ENCODE results near the gene SLC6A19. TPM values are rescaled to one million over a fixed set of nuclear protein-coding genes. Genes with fewer than 3 reads are reported as not detected.

SLC6A19 gene
- total and polyA plus RNA-seq, 9 of the 15 experiments (the other 6 are each of a cell fraction or from before 2014, with no cell fraction given), result 0.03 to 1.6 (median 0.59) TPM

DNA sequence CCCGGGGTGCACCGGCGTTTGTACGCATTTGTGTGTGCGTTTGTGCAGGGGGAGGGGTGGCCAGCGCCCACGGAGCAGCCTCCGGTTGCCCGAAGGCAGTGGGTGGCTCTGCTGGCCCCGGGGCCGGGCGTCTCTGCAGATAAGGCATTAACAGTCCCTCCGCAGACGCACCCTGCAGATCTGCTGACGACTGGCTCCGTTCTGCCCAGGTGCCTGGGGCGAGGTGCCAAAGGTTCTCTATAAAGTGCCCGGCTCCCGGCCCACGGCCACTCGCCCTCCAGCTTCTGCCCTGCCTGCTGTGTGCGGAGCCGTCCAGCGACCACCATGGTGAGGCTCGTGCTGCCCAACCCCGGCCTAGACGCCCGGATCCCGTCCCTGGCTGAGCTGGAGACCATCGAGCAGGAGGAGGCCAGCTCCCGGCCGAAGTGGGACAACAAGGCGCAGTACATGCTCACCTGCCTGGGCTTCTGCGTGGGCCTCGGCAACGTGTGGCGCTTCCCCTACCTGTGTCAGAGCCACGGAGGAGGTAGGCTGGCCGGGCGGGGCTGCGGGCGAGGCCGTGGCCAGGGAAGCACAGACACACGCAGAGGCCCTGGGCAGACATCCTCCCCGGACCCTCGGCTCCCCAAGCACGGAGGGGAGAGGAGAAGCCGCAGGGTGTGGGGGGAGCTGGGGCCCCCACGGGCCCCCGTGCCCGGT is at the start of gene SLC6A19 (continued):
- TF ChIP-seq, protein P1, sequence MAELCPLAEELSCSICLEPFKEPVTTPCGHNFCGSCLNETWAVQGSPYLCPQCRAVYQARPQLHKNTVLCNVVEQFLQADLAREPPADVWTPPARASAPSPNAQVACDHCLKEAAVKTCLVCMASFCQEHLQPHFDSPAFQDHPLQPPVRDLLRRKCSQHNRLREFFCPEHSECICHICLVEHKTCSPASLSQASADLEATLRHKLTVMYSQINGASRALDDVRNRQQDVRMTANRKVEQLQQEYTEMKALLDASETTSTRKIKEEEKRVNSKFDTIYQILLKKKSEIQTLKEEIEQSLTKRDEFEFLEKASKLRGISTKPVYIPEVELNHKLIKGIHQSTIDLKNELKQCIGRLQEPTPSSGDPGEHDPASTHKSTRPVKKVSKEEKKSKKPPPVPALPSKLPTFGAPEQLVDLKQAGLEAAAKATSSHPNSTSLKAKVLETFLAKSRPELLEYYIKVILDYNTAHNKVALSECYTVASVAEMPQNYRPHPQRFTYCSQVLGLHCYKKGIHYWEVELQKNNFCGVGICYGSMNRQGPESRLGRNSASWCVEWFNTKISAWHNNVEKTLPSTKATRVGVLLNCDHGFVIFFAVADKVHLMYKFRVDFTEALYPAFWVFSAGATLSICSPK (IDR thresholded peaks at IDR 0.05; ENCODE audit: borderline replicate concordance), result no peak
- no peak for TF ChIP-seq GATA2 (CRISPR knock-in tag; IDR thresholded peaks at IDR 0.05)
- TF ChIP-seq, protein P2, sequence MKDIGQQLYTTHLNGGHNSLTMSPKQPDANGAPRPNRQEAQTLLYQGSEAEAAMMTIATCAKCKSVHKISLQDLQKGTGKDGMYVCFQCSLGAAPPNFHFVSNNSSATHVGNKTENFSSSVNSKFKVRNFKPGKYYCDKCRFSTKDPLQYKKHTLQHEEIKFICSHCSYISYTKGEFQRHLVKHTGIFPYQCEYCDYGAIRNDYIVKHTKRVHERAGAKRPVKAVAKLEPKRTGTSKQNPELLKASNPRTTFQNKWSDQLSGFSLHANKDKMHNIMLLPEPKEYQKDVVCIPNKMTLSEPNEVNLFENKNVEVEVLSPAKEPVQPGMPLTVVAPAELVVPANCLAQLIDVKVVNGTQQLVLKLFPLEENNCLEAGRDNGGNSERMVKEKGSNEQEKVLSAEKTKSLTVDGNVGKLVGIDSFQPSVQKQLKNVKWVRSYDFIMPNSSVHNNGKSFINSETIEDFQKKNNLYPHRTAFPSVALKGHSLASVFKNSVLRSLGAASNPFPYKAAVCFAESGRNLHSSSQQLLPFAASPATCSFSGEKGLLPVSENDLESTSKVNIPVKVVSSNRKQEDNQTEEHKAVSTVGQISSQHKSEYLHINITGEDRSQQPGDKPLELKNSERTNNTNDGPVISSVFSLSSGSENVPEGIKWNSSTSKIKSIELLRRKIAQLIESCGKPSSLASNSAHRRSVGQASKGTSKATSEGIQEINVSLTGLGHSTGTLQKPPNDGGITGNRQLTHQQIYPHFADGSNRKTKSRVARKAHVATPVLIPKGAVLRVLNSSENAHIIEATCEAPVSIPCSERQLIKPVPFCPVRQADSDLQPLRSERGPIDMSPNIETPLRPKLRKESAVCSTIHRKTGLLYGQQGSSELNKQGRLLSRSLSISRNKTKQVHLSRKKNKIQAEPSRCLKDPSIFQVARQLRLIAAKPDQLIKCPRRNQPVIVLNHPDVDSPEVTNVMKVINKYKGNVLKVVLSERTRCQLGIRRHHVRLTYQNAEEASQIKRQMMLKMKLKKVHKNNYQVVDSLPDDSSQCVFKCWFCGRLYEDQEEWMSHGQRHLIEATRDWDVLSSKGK (CRISPR knock-in tag; IDR thresholded peaks at IDR 0.05), result no peak
- no peak for TF ChIP-seq ESRRB (CRISPR knock-in tag; IDR thresholded peaks at IDR 0.05; ENCODE audit: borderline replicate concordance)
- no peak; the same call in 1 of the 2 replicates for TF ChIP-seq NCOR1 (IDR thresholded peaks at IDR 0.05)
- TF ChIP-seq, protein P3, sequence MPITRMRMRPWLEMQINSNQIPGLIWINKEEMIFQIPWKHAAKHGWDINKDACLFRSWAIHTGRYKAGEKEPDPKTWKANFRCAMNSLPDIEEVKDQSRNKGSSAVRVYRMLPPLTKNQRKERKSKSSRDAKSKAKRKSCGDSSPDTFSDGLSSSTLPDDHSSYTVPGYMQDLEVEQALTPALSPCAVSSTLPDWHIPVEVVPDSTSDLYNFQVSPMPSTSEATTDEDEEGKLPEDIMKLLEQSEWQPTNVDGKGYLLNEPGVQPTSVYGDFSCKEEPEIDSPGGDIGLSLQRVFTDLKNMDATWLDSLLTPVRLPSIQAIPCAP (CRISPR knock-in tag; IDR thresholded peaks at IDR 0.05; ENCODE audit: borderline replicate concordance), result no peak
- peak; percentile 52 for TF ChIP-seq CBFA2T3 (IDR thresholded peaks at IDR 0.05)
- no peak for TF ChIP-seq BRF1 (IDR thresholded peaks at IDR 0.05; ENCODE audit: borderline replicate concordance, extremely low read depth, insufficient read length)
- TF ChIP-seq TSC22D4 (tag; IDR thresholded peaks at IDR 0.05), result no peak
- TF ChIP-seq POLR2A (conservative IDR thresholded peaks at IDR 0.05), result no peak
- TF ChIP-seq, protein P4, sequence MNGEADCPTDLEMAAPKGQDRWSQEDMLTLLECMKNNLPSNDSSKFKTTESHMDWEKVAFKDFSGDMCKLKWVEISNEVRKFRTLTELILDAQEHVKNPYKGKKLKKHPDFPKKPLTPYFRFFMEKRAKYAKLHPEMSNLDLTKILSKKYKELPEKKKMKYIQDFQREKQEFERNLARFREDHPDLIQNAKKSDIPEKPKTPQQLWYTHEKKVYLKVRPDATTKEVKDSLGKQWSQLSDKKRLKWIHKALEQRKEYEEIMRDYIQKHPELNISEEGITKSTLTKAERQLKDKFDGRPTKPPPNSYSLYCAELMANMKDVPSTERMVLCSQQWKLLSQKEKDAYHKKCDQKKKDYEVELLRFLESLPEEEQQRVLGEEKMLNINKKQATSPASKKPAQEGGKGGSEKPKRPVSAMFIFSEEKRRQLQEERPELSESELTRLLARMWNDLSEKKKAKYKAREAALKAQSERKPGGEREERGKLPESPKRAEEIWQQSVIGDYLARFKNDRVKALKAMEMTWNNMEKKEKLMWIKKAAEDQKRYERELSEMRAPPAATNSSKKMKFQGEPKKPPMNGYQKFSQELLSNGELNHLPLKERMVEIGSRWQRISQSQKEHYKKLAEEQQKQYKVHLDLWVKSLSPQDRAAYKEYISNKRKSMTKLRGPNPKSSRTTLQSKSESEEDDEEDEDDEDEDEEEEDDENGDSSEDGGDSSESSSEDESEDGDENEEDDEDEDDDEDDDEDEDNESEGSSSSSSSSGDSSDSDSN (IDR thresholded peaks at IDR 0.05; ENCODE audit: borderline replicate concordance in 1 of 2, low read depth in 2 of 2, low read length in 2 of 2), result peak in 1 of 2 experiments; percentile 63; a peak in 1 of 4 replicates

Data from K562 (cell line).